H54 (cell line): Measurements from ENCODE around the gene SVIL.

Source experiments
- DNase-seq: peaks from one replicate; pipeline ENCODE4 v3.0.0; 2011; ENCODE audit warnings: low spot score, mixed read lengths; ENCODE audit not compliant: insufficient read length
- FAIRE-seq: peaks from 3 replicates; lab custom pipeline; 2011; peaks lifted over from hg19 to GRCh38; lab: Jason Lieb, UNC
- POLR2A ChIP-seq: IDR thresholded peaks from 2 replicates; pipeline ENCODE4 v1.6.1; 2011; ENCODE audit warnings: low read depth, mild to moderate bottlenecking, low read length

Gene SVIL

GRCh38 chr10:29634764-29635625 is at the start of gene SVIL:
SVIL (minus strand) TSS chr10:29634971; CDS start chr10:29555058, 79,913 bp downstream.
- FAIRE-seq (peak; percentile 62), DNase-seq (no peak)
- no peak for TF ChIP-seq POLR2A

- TF ChIP-seq POLR2A: no peak
- no peak for FAIRE-seq
- no peak for DNase-seq
Observed at GRCh38 chr10:29681676-29682448, 47.1 kb upstream of the SVIL start.

GRCh38 chr10:29680091-29680490 is 45.3 kb upstream of the SVIL start:
- DNase-seq: no peak
- FAIRE-seq: no peak
- TF ChIP-seq POLR2A: no peak

GRCh38 chr10:29676732-29677131 is 42.0 kb upstream of the SVIL start:
- DNase-seq: no peak
- FAIRE-seq: no peak
- TF ChIP-seq POLR2A: no peak

GRCh38 chr10:29675984-29676383 is 41.2 kb upstream of the SVIL start:
- DNase-seq (no peak), FAIRE-seq (no peak)
- no peak for TF ChIP-seq POLR2A

GRCh38 chr10:29671968-29672367 is 37.2 kb upstream of the SVIL start:
- no peak for TF ChIP-seq POLR2A
- no peak for DNase-seq
- no peak for FAIRE-seq

- TF ChIP-seq POLR2A: no peak
- FAIRE-seq (peak; percentile 43), DNase-seq (no peak)
Observed at GRCh38 chr10:29671228-29671780, 36.5 kb upstream of the SVIL start.

- FAIRE-seq (no peak), DNase-seq (no peak)
- no peak for TF ChIP-seq POLR2A
Observed at GRCh38 chr10:29670761-29671160, 36.0 kb upstream of the SVIL start.

GRCh38 chr10:29669149-29669548 is 34.4 kb upstream of the SVIL start:
- no peak for TF ChIP-seq POLR2A
- FAIRE-seq (peak; percentile 80), DNase-seq (no peak)

- FAIRE-seq (peak; percentile 95), DNase-seq (peak; percentile 32)
Observed at GRCh38 chr10:29668628-29669027, 33.9 kb upstream of the SVIL start.

GRCh38 chr10:29667191-29667590 is 32.4 kb upstream of the SVIL start:
- FAIRE-seq (no peak), DNase-seq (no peak)
- no peak for TF ChIP-seq POLR2A

More at GRCh38 chr10:29668628-29669027, 33.9 kb upstream of the SVIL start:
- TF ChIP-seq POLR2A: no peak

- no peak for FAIRE-seq
Observed at GRCh38 chr10:29666201-29666600, 31.4 kb upstream of the SVIL start.

GRCh38 chr10:29663718-29664117 is 28.9 kb upstream of the SVIL start:
- no peak for DNase-seq
- no peak for TF ChIP-seq POLR2A
- no peak for FAIRE-seq

More at GRCh38 chr10:29666201-29666600, 31.4 kb upstream of the SVIL start:
- TF ChIP-seq POLR2A: no peak
- DNase-seq: no peak
